ENCODE measurements around the gene METRN. TPM values are rescaled to one million over a fixed set of nuclear protein-coding genes. Genes with fewer than 3 reads are reported as not detected.

Gene METRN
- total RNA-seq, 6 experiments from 2014 or later: 14.0 to 43.7 (median 26.2) TPM

DNA sequence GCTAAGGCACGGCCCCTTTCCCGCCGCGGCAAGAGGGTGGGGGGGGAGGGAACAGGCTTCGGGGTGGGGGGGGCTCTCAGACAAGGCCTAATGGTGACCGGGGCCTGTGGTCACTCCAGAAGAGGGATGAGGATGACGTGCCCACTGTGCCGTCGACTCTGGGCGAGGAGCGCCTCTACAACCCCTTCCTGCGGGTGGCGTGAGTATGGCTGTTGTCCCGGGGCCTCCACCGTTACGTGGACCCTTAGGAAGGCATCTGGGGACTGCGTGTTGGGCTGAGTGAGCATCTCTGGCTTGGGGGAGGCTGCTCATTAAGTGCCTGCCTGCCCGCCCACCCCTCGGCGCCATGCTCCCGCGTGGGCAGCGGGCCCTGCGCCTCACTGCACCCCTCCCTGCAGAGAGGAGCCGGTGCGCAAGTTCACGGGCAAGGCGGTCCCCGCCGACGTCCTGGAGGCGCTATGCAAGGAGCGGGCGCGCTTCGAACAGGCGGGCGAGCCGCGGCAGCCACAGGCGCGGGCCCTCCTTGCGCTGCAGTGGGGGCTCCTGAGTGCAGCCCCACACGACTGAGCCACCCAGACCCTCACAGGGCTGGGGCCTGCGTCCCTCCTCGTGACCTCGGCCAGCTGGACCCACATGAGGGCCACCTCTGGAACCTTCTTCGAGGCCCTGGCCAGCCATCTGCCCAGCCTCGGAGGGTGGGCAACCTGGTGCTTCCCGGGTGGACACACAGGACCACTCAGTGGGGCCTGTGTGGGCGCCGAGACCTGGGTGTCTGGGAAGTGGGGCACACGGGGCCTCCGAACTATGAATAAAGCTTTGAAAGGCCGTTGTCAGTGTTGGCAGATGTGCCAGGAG is 14.2 kb downstream of the METRN start:
- ATAC-seq (no peak), DNase-seq (peak in 1 of 3 donors; percentile 43)
- H3K36me3 ChIP-seq: peaks cover 0 to 5% (median 0%) of the 10 kb centered on the region in 4 donors
- no peaks in the 10 kb centered on the region for H3K9me3 ChIP-seq
- no peaks in the 10 kb centered on the region for H3K27me3 ChIP-seq
- H3K4me3 ChIP-seq: no peak overlapping the region
- intact Hi-C loops (cut with DNase I): no loop called here
- TF ChIP-seq POLR2A (IDR thresholded peaks at IDR 0.05): no peak
- TF ChIP-seq, protein P1, sequence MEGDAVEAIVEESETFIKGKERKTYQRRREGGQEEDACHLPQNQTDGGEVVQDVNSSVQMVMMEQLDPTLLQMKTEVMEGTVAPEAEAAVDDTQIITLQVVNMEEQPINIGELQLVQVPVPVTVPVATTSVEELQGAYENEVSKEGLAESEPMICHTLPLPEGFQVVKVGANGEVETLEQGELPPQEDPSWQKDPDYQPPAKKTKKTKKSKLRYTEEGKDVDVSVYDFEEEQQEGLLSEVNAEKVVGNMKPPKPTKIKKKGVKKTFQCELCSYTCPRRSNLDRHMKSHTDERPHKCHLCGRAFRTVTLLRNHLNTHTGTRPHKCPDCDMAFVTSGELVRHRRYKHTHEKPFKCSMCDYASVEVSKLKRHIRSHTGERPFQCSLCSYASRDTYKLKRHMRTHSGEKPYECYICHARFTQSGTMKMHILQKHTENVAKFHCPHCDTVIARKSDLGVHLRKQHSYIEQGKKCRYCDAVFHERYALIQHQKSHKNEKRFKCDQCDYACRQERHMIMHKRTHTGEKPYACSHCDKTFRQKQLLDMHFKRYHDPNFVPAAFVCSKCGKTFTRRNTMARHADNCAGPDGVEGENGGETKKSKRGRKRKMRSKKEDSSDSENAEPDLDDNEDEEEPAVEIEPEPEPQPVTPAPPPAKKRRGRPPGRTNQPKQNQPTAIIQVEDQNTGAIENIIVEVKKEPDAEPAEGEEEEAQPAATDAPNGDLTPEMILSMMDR (IDR thresholded peaks at IDR 0.05): no peak
- H3K4me1 ChIP-seq: peaks cover 0 to 15% (median 0%) of the 10 kb centered on the region in 4 donors
- WGBS (ENCODE audit: insufficient coverage, low coverage, low lambda C conversion rate, missing lambda C conversion rate): 11% methylated on average over 7 of the region's 55 CpGs
- H3K27ac ChIP-seq: no peak overlapping the region

DNA sequence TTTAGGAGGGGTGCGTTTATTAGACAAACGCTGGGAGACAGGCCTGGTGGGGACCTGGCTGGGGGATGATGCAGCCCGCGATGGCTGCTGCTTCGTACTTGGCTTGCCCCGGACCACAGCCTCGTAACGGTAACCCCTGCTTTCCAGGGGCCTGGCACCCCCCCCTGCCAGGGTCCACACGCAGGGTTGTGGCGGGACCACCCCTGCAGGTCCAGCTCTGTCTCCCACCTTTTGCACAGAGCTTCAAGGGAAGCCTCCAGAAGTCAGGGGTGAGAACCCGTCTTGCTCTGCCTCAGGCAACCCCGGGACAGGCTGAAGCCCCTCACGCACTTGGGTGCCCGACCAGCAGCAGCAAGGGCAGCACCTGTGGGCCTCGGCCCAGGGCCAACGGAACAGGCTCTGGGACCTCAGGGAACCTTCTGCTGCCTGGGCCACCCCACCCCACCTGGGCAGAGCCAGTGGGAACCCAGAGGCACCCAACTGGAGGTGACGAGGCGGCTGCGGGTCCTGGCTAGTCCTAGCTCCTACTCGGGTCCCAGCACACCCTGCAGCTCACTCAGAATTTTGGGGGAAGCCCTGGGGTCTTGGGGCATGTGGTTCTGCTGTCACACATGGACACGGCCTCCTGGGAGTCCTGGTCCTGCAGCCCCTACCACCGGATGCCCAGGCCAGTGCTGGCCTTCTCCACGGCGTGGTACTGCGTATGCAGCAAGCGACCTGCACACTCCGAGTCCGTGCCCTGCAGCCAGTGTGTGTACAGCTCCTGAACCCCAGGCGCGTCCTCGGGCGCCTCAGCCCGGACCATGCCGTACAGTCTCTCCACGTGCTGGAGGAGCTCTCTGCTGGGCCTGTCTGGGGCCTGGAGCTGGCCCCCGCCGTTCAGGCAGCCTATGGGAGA is 15.1 kb downstream of the METRN start:
- TF ChIP-seq POLR2A (IDR thresholded peaks at IDR 0.05): no peak
- TF ChIP-seq, protein P1 (IDR thresholded peaks at IDR 0.05): no peak

DNA sequence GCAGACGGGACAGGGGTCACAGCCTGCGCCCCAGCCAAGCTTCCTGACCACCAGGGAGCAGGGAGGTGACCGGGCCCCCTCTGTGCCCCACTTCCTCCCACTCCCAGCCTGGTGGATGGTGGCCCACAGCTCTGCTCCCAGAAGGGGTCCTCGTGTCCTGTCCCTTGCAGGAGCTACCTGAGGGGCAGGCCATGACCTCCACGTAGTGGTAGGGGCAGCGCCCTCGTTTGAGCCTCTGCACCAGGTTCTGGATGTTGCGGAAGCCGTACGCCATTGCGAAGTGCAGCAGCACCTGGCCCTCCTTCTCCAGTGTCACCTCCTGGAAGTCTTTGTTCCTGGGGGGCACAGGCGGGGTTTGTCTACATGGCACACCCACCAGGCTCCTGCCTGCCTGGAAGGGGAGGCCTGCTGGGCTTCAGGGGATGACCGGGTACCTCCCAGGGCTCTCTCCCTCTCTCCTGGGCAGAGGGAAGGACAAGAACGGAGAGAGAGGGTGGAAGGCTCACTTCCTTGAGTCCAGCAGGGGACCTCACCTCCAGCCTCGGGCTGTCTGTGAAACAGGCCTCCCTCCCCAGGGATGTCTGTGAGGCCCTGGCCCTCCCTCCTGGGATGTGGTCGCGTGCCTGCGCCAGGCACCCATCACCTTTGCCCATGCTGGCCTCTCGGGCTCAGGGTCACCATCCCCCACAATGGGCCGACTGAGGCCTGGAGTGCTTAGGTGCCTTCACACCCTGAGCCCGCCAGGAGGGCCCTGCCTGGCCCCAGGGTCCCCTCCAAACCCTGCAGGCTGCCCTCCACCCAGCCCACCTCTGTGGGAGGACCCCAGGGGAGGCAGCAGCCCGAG is 16.0 kb downstream of the METRN start:
- H3K27ac ChIP-seq: no peak overlapping the region
- TF ChIP-seq, protein P1 (IDR thresholded peaks at IDR 0.05): no peak
- no peak for TF ChIP-seq POLR2A (IDR thresholded peaks at IDR 0.05)
- H3K36me3 ChIP-seq: peaks cover 0 to 18% (median 0%) of the 10 kb centered on the region in 4 donors
- intact Hi-C loops (cut with DNase I): no loop called here
- H3K27me3 ChIP-seq: no peaks in the 10 kb centered on the region
- DNase-seq: no peak
- H3K4me3 ChIP-seq: no peak overlapping the region
- peaks cover 0 to 15% (median 0%) of the 10 kb centered on the region in 4 donors for H3K4me1 ChIP-seq
- WGBS (ENCODE audit: insufficient coverage, low coverage, low lambda C conversion rate, missing lambda C conversion rate): 81% methylated on average over 6 of the region's 22 CpGs
- H3K9me3 ChIP-seq: no peaks in the 10 kb centered on the region
- ATAC-seq: no peak

More for the DNA sequence above, 15.1 kb downstream of the METRN start:
- Histone ChIP-seq H3K4me3 (no peak overlapping the region), H3K4me1 (peaks cover 0 to 15% (median 0%) of the 10 kb centered on the region in 4 donors), H3K27me3 (no peaks in the 10 kb centered on the region), H3K27ac (no peak overlapping the region), H3K9me3 (no peaks in the 10 kb centered on the region), H3K36me3 (peaks cover 0 to 10% (median 0%) of the 10 kb centered on the region in 4 donors)
- intact Hi-C loops (cut with DNase I): no loop called here
- no peak for ATAC-seq
- DNase-seq: peak in 1 of 3 donors; percentile 43
- 88% methylated on average over 10 of the region's 37 CpGs for WGBS (ENCODE audit: insufficient coverage, low coverage, low lambda C conversion rate, missing lambda C conversion rate)

DNA sequence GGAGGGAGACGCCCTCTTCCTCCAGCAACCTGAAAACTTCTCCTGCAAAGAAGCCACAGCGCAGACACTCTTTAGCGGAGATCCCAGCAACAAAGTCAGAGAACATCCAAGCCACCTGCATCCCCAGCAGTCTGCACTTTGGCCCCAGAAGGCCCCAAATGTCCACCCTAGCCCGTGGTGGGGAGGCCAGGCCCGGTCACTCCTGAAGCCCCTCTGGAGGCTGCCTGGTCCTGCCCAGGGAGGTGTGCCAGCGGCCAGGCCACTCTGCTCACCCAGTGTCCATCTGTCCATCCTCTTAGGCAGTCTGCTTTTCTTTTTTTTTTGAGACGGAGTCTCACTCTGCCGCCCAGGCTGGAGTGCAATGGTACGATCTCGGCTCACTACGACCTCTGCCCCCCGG is 17.4 kb downstream of the METRN start:
- H3K36me3 ChIP-seq: peaks cover 0 to 32% (median 3%) of the 10 kb centered on the region in 4 donors
- H3K27me3 ChIP-seq: no peaks in the 10 kb centered on the region
- no peak for DNase-seq
- TF ChIP-seq, protein P1 (IDR thresholded peaks at IDR 0.05): no peak
- no peak for TF ChIP-seq POLR2A (IDR thresholded peaks at IDR 0.05)
- peaks cover 0 to 13% (median 0%) of the 10 kb centered on the region in 4 donors for H3K4me1 ChIP-seq
- intact Hi-C loops (cut with DNase I): no loop called here
- no peak overlapping the region for H3K4me3 ChIP-seq
- H3K27ac ChIP-seq: no peak overlapping the region
- ATAC-seq: no peak
- WGBS (ENCODE audit: insufficient coverage, low coverage, low lambda C conversion rate, missing lambda C conversion rate): 98% methylated on average over 10 of the region's 12 CpGs
- H3K9me3 ChIP-seq: no peaks in the 10 kb centered on the region
